ENCODE results near the gene ITGA5.

DNA sequence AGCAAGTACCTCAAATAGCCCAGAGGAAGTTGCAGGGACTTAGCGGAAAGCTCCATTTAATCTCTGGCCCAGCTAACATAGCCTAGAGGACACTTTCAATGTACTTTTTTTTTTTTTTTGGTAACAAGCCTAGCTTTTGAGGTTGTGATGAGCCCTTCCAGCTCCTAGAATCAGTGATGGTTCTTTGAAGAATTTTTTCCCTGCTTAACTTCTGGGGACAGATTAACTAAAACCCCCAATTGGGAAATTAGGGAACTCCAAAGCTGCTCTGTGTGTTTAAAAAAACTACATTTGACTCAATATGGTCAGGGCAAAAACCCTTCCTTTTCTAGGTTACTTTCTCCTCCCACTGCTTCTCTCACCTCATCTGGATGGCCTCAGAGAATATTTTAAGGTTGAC, 23.9 kb upstream of the ITGA5 start:
- TF ChIP-seq, protein P1, sequence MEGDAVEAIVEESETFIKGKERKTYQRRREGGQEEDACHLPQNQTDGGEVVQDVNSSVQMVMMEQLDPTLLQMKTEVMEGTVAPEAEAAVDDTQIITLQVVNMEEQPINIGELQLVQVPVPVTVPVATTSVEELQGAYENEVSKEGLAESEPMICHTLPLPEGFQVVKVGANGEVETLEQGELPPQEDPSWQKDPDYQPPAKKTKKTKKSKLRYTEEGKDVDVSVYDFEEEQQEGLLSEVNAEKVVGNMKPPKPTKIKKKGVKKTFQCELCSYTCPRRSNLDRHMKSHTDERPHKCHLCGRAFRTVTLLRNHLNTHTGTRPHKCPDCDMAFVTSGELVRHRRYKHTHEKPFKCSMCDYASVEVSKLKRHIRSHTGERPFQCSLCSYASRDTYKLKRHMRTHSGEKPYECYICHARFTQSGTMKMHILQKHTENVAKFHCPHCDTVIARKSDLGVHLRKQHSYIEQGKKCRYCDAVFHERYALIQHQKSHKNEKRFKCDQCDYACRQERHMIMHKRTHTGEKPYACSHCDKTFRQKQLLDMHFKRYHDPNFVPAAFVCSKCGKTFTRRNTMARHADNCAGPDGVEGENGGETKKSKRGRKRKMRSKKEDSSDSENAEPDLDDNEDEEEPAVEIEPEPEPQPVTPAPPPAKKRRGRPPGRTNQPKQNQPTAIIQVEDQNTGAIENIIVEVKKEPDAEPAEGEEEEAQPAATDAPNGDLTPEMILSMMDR (IDR thresholded peaks at IDR 0.05; ENCODE audit: insufficient read depth, low read length, poor library complexity, severe bottlenecking), result no peak
- TF ChIP-seq EZH2phosphoT487 (conservative IDR thresholded peaks at IDR 0.05; ENCODE audit: low read length), result no peak
